ENCODE measurements around the gene TTBK2. TPM values are rescaled to one million over a fixed set of nuclear protein-coding genes. Genes with fewer than 3 reads are reported as not detected.
"Not testable (repeated sequence)": the region's sequence is repeated elsewhere in the genome, so short reads cannot be mapped to it uniquely, and the experiment has no call there.

TTBK2 gene
- total and polyA plus RNA-seq, 4 donors: 1.0 to 6.4 (median 4.3) TPM

- TF ChIP-seq HNF4G (IDR thresholded peaks at IDR 0.05) (no peak), JUND (IDR thresholded peaks at IDR 0.05) (no peak), NR2F2 (IDR thresholded peaks at IDR 0.05) (no peak), FOXA1 (IDR thresholded peaks at IDR 0.05) (no peak), RAD21 (IDR thresholded peaks at IDR 0.05) (no peak), YY1 (IDR thresholded peaks at IDR 0.05) (no peak), SP1 (IDR thresholded peaks at IDR 0.05) (no peak), EGR1 (IDR thresholded peaks at IDR 0.05; ENCODE audit: low read depth in 2 of 2) (no peak), FOXA2 (IDR thresholded peaks at IDR 0.05) (no peak), RXRA (IDR thresholded peaks at IDR 0.05) (no peak)
- TF ChIP-seq, protein P1, sequence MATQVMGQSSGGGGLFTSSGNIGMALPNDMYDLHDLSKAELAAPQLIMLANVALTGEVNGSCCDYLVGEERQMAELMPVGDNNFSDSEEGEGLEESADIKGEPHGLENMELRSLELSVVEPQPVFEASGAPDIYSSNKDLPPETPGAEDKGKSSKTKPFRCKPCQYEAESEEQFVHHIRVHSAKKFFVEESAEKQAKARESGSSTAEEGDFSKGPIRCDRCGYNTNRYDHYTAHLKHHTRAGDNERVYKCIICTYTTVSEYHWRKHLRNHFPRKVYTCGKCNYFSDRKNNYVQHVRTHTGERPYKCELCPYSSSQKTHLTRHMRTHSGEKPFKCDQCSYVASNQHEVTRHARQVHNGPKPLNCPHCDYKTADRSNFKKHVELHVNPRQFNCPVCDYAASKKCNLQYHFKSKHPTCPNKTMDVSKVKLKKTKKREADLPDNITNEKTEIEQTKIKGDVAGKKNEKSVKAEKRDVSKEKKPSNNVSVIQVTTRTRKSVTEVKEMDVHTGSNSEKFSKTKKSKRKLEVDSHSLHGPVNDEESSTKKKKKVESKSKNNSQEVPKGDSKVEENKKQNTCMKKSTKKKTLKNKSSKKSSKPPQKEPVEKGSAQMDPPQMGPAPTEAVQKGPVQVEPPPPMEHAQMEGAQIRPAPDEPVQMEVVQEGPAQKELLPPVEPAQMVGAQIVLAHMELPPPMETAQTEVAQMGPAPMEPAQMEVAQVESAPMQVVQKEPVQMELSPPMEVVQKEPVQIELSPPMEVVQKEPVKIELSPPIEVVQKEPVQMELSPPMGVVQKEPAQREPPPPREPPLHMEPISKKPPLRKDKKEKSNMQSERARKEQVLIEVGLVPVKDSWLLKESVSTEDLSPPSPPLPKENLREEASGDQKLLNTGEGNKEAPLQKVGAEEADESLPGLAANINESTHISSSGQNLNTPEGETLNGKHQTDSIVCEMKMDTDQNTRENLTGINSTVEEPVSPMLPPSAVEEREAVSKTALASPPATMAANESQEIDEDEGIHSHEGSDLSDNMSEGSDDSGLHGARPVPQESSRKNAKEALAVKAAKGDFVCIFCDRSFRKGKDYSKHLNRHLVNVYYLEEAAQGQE (IDR thresholded peaks at IDR 0.05): no peak
- TF ChIP-seq, protein P2, sequence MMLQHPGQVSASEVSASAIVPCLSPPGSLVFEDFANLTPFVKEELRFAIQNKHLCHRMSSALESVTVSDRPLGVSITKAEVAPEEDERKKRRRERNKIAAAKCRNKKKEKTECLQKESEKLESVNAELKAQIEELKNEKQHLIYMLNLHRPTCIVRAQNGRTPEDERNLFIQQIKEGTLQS (IDR thresholded peaks at IDR 0.05): no peak
- TF ChIP-seq, protein P3, sequence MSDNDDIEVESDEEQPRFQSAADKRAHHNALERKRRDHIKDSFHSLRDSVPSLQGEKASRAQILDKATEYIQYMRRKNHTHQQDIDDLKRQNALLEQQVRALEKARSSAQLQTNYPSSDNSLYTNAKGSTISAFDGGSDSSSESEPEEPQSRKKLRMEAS (IDR thresholded peaks at IDR 0.05): no peak
- TF ChIP-seq, protein P4, sequence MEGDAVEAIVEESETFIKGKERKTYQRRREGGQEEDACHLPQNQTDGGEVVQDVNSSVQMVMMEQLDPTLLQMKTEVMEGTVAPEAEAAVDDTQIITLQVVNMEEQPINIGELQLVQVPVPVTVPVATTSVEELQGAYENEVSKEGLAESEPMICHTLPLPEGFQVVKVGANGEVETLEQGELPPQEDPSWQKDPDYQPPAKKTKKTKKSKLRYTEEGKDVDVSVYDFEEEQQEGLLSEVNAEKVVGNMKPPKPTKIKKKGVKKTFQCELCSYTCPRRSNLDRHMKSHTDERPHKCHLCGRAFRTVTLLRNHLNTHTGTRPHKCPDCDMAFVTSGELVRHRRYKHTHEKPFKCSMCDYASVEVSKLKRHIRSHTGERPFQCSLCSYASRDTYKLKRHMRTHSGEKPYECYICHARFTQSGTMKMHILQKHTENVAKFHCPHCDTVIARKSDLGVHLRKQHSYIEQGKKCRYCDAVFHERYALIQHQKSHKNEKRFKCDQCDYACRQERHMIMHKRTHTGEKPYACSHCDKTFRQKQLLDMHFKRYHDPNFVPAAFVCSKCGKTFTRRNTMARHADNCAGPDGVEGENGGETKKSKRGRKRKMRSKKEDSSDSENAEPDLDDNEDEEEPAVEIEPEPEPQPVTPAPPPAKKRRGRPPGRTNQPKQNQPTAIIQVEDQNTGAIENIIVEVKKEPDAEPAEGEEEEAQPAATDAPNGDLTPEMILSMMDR (IDR thresholded peaks at IDR 0.05; ENCODE audit: low read depth, low read length, missing input control): no peak
- TF ChIP-seq, protein P5, sequence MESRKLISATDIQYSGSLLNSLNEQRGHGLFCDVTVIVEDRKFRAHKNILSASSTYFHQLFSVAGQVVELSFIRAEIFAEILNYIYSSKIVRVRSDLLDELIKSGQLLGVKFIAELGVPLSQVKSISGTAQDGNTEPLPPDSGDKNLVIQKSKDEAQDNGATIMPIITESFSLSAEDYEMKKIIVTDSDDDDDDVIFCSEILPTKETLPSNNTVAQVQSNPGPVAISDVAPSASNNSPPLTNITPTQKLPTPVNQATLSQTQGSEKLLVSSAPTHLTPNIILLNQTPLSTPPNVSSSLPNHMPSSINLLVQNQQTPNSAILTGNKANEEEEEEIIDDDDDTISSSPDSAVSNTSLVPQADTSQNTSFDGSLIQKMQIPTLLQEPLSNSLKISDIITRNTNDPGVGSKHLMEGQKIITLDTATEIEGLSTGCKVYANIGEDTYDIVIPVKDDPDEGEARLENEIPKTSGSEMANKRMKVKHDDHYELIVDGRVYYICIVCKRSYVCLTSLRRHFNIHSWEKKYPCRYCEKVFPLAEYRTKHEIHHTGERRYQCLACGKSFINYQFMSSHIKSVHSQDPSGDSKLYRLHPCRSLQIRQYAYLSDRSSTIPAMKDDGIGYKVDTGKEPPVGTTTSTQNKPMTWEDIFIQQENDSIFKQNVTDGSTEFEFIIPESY (IDR thresholded peaks at IDR 0.05): no peak
- Histone ChIP-seq H3K9ac (ENCODE audit: low read depth in 1 of 2, low read length in 2 of 2) (no peak overlapping the region), H3K27ac (ENCODE audit: low read depth in 1 of 2, low read length in 2 of 2) (no peak overlapping the region), H3K4me1 (ENCODE audit: control insufficient read depth in 4 of 4, insufficient read depth in 4 of 4, low read length in 3 of 4) (no peaks in the 10 kb centered on the region), H3K27me3 (ENCODE audit: control insufficient read depth in 4 of 4, insufficient read depth in 4 of 4, low read length in 3 of 4) (no peaks in the 10 kb centered on the region), H3K4me3 (ENCODE audit: low read depth in 1 of 3, low read length in 3 of 3) (no peak overlapping the region), H3K36me3 (ENCODE audit: control insufficient read depth in 4 of 4, insufficient read depth in 3 of 4, low read depth in 1 of 4, low read length in 3 of 4) (peaks cover 6 to 42% (median 32%) of the 10 kb centered on the region in 4 donors), H3K9me3 (ENCODE audit: control insufficient read depth in 4 of 4, low read length in 3 of 4) (peaks cover 0 to 1% (median 0%) of the 10 kb centered on the region in 4 donors)
- DNase-seq (ENCODE audit: low spot score): no peak
Measured at GRCh38 chr15:42955518-42955917, 34.9 kb upstream of the TTBK2 start.

- no peak for TF ChIP-seq RAD21 (IDR thresholded peaks at IDR 0.05)
- TF ChIP-seq SP1 (IDR thresholded peaks at IDR 0.05): no peak
- TF ChIP-seq HNF4A (conservative IDR thresholded peaks at IDR 0.05): no peak
- TF ChIP-seq, protein P5 (IDR thresholded peaks at IDR 0.05): no peak
- TF ChIP-seq RXRA (IDR thresholded peaks at IDR 0.05): no peak
- no peak for TF ChIP-seq GABPA (IDR thresholded peaks at IDR 0.05 in 1 of 2, conservative IDR thresholded peaks at IDR 0.05 in 1 of 2)
- TF ChIP-seq FOXA1 (IDR thresholded peaks at IDR 0.05): no peak
- Histone ChIP-seq H3K27ac (ENCODE audit: low read depth in 1 of 2, low read length in 2 of 2) (no peak overlapping the region), H3K9me3 (ENCODE audit: control insufficient read depth in 4 of 4, low read length in 3 of 4) (peaks cover 0 to 1% (median 0%) of the 10 kb centered on the region in 4 donors), H3K27me3 (ENCODE audit: control insufficient read depth in 4 of 4, insufficient read depth in 4 of 4, low read length in 3 of 4) (no peaks in the 10 kb centered on the region), H3K9ac (ENCODE audit: low read depth in 1 of 2, low read length in 2 of 2) (no peak overlapping the region), H3K36me3 (ENCODE audit: control insufficient read depth in 4 of 4, insufficient read depth in 3 of 4, low read depth in 1 of 4, low read length in 3 of 4) (peaks cover 8 to 37% (median 33%) of the 10 kb centered on the region in 4 donors), H3K4me1 (ENCODE audit: control insufficient read depth in 4 of 4, insufficient read depth in 4 of 4, low read length in 3 of 4) (no peaks in the 10 kb centered on the region), H3K4me3 (ENCODE audit: low read depth in 1 of 3, low read length in 3 of 3) (no peak overlapping the region)
- WGBS: 94% methylated on average over 4 of the region's 4 CpGs
- no peak for DNase-seq (ENCODE audit: low spot score)
Measured at GRCh38 chr15:42954291-42954690, 33.7 kb upstream of the TTBK2 start.

GRCh38 chr15:42948898-42949297 is 28.3 kb upstream of the TTBK2 start:
- 94% methylated on average over 3 of the region's 3 CpGs for WGBS
- H3K27me3 ChIP-seq (ENCODE audit: control insufficient read depth in 4 of 4, insufficient read depth in 4 of 4, low read length in 3 of 4); H3K27ac ChIP-seq (ENCODE audit: low read depth in 1 of 2, low read length in 2 of 2); H3K9me3 ChIP-seq (ENCODE audit: control insufficient read depth in 4 of 4, low read length in 3 of 4); H3K4me1 ChIP-seq (ENCODE audit: control insufficient read depth in 4 of 4, insufficient read depth in 4 of 4, low read length in 3 of 4); DNase-seq (ENCODE audit: low spot score); H3K4me3 ChIP-seq (ENCODE audit: low read depth in 1 of 3, low read length in 3 of 3); H3K9ac ChIP-seq (ENCODE audit: low read depth in 1 of 2, low read length in 2 of 2): not testable (repeated sequence)
- peaks cover 4 to 44% (median 39%) of the 10 kb centered on the region in 4 donors for H3K36me3 ChIP-seq (ENCODE audit: control insufficient read depth in 4 of 4, insufficient read depth in 3 of 4, low read depth in 1 of 4, low read length in 3 of 4)

Data from liver (tissue), 9 donors.